SK-N-MC (cell line): ENCODE measurements around the gene CCDC116.

Experiments used
- EZH2 ChIP-seq: fragments of 200-600 bp; sonication (generic); IDR thresholded peaks from one replicate; pipeline ENCODE4 v1.6.1; 2017; ENCODE audit warnings: antibody characterized with exemption
- POLR2AphosphoS5 ChIP-seq: IDR thresholded peaks from 2 replicates; pipeline ENCODE4 v1.6.1; 2012; ENCODE audit warnings: mild to moderate bottlenecking, low read depth, low read length, borderline replicate concordance

DNA sequence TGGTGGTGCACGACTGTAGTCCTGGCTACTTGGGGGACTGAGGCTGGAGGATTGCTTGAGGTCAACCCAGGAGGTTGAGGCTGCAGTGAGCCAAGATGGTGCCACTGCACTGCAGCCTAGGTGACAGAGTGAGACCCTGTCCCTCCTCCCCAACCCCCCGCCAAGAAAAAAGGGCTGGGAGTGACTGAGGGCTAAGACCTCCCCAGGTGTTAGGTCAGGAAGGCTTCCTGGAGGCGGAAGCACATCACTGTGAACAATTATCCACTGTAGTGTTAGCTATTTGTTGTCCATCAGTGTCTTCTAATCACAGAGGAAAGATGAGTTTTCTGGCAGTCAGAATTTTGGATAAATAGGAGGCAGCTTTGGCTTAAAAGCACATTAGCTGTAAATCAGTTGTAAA is 11.5 kb upstream of the CCDC116 start:
- TF ChIP-seq EZH2, result no peak
- TF ChIP-seq POLR2AphosphoS5, result no peak; the same call in 1 of the 2 replicates
